Colonic mucosa (tissue), 4 donors: ENCODE measurements around the gene KIAA1217. TPM values are rescaled to one million over a fixed set of nuclear protein-coding genes. Genes with fewer than 3 reads are reported as not detected.
A peak's percentile ranks its signal among the peaks of the same experiment; 100 is the strongest.
"Not testable (repeated sequence)": the region's sequence is repeated elsewhere in the genome, so short reads cannot be mapped to it uniquely, and the experiment has no call there.

Experiments used
- DNase-seq: peaks from one replicate; pipeline ENCODE4 v3.0.0-alpha.2; 2020
- H3K27ac ChIP-seq: fragments of 200-600 bp; one replicate; pipeline ENCODE4 v1.8.0; 2021
- H3K27me3 ChIP-seq: fragments of 200-600 bp; one replicate; pipeline ENCODE4 v1.8.0; 2021
- H3K36me3 ChIP-seq: fragments of 200-600 bp; one replicate; pipeline ENCODE4 v1.8.0; 2021
- H3K4me1 ChIP-seq: fragments of 200-600 bp; one replicate; pipeline ENCODE4 v1.8.0; 2021; ENCODE audit warnings: mild to moderate bottlenecking
- H3K4me3 ChIP-seq: fragments of 200-600 bp; one replicate; pipeline ENCODE4 v1.8.0; 2021
- H3K9ac ChIP-seq, 2 donors: one replicate each; pipeline ENCODE4 v1.7.0; 2013; ENCODE audit warnings: control low read depth in 2 of 2, low read depth in 2 of 2, low read length in 2 of 2
- H3K9me3 ChIP-seq: fragments of 200-600 bp; one replicate; pipeline ENCODE4 v1.8.0; 2021
- CTCF ChIP-seq: fragments of 200-600 bp; IDR thresholded peaks from one replicate; pipeline ENCODE4 v1.8.0; 2022; ENCODE audit warnings: antibody characterized with exemption, mild to moderate bottlenecking
- intact Hi-C: fragments of 100-400 bp; cut with DNase I; formaldehyde crosslinking; loops from one replicate; pipeline ENCODE4 v1.14.1; 2022
- total RNA-seq, 2 donors: library from RNA; stranded (reverse); fragmentation: NEBNext Ultra II Directional in 1 of 2; extraction: Animal tissue kit (Norgen Biotek cat#: 25700) in 1 of 2; gene quantifications; one replicate each; pipeline ENCODE4 v1.2.1, GENCODE V29; 2021
- donor health status: healthy.
- donor health status: DM: no; HTN: no; CAD: no.
- donor health status: DM: no; HTN: no; CAD: no.

The KIAA1217 gene
- total RNA-seq, 2 donors from 2014 or later = 34.2 to 61.2 TPM

GRCh38 chr10:24481241-24481640 is 272.3 kb downstream of the KIAA1217 start:
- Histone ChIP-seq H3K9ac (no peak overlapping the region), H3K4me3 (no peak overlapping the region), H3K4me1 (peaks cover 8% of the 10 kb centered on the region), H3K27me3 (no peaks in the 10 kb centered on the region), H3K9me3 (no peaks in the 10 kb centered on the region), H3K36me3 (no peaks in the 10 kb centered on the region), H3K27ac (no peak overlapping the region)
- no peak for TF ChIP-seq CTCF
- intact Hi-C loops = no loop called here
- no peak for DNase-seq

- DNase-seq, intact Hi-C loops, H3K27me3 ChIP-seq, H3K9me3 ChIP-seq, H3K36me3 ChIP-seq, H3K4me3 ChIP-seq, H3K4me1 ChIP-seq: not testable (repeated sequence)
- H3K27ac ChIP-seq = peak overlapping the region; percentile 91
- peak overlapping the region in 1 of 2 donors; percentile 80 for H3K9ac ChIP-seq
Observed at GRCh38 chr10:24482713-24483112, 273.8 kb downstream of the KIAA1217 start.

DNA sequence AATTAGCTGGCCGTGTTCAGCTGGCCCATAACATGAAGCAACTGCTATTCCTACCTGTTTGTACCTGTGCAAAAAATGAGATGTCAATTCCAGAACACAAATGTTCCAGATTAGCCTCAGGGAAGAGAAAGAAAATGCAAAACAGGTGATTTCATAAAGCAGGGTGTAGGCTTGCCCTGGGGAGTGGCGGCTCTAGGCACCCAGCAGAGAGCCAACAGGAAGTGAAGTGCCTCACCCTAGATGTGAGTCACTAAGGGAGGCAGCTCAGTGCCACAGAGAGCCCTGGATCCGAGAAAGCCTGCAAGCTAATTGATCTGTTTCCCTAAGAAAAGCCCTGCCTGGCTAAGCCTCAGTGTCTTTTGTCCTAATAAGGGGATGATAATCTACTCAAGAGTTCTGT is 274.8 kb downstream of the KIAA1217 start:
- H3K9ac ChIP-seq = peak overlapping the region; percentile 28 to 80

GRCh38 chr10:24484771-24485170 is 275.8 kb downstream of the KIAA1217 start:
- Histone ChIP-seq H3K9ac (peak overlapping the region in 1 of 2 donors; percentile 64), H3K36me3 (no peaks in the 10 kb centered on the region), H3K4me1 (peaks cover 11% of the 10 kb centered on the region), H3K27me3 (no peaks in the 10 kb centered on the region), H3K9me3 (no peaks in the 10 kb centered on the region), H3K27ac (peak overlapping the region; percentile 91), H3K4me3 (no peak overlapping the region)
- TF ChIP-seq CTCF = no peak
- intact Hi-C loops = no loop called here
- DNase-seq = no peak

More for the DNA sequence above, 274.8 kb downstream of the KIAA1217 start:
- no peak for TF ChIP-seq CTCF
- no peaks in the 10 kb centered on the region for H3K36me3 ChIP-seq
- peak overlapping the region; percentile 91 for H3K27ac ChIP-seq
- H3K27me3 ChIP-seq = no peaks in the 10 kb centered on the region
- peak; percentile 82 for DNase-seq
- H3K4me1 ChIP-seq = peaks cover 8% of the 10 kb centered on the region
- intact Hi-C loops = no loop called here
- no peaks in the 10 kb centered on the region for H3K9me3 ChIP-seq
- no peak overlapping the region for H3K4me3 ChIP-seq

DNA sequence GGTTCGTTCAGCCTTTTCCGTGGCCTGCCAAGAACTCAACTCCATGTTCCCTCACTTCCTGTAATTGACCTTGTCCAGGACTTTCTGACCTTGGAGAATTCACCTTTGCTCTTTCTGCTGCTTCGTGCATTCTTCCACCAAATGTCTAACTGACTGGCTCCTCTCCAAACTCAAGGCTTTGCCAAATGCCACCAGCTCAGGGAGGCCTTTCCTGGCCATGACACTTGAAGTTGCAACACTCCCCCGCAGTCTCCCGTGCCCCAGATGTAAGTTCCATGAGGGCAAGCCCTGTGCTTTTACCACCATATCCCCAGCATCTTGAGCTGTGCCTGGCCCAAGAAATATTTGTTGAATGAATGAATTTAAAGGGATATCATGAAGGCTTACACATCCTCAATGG is 276.4 kb downstream of the KIAA1217 start:
- Histone ChIP-seq H3K27me3 (no peaks in the 10 kb centered on the region), H3K36me3 (no peaks in the 10 kb centered on the region), H3K27ac (no peak overlapping the region), H3K9me3 (no peaks in the 10 kb centered on the region), H3K4me3 (no peak overlapping the region), H3K4me1 (peaks cover 11% of the 10 kb centered on the region), H3K9ac (no peak overlapping the region)
- no peak for DNase-seq
- TF ChIP-seq CTCF = no peak
- intact Hi-C loops = no loop called here

- Histone ChIP-seq H3K4me1 (peaks cover 3% of the 10 kb centered on the region), H3K9ac (peak overlapping the region in 1 of 2 donors; percentile 27), H3K36me3 (no peaks in the 10 kb centered on the region), H3K4me3 (no peak overlapping the region), H3K27ac (peak overlapping the region; percentile 65), H3K27me3 (no peaks in the 10 kb centered on the region), H3K9me3 (no peaks in the 10 kb centered on the region)
- no peak for TF ChIP-seq CTCF
- intact Hi-C loops = no loop called here
- DNase-seq = peak; percentile 67
Observed at GRCh38 chr10:24488631-24489030, 279.7 kb downstream of the KIAA1217 start.
